Large intestine (tissue), 3 donors: Measurements from ENCODE around the gene HDAC4. TPM values are rescaled to one million over a fixed set of nuclear protein-coding genes. Genes with fewer than 3 reads are reported as not detected.

Experiments used
- DNase-seq, 2 donors: peaks; one replicate each; pipeline versions ENCODE4 v3.0.0 to v3.0.0-alpha.2; 2013
- H3K27ac ChIP-seq: one replicate; pipeline ENCODE4 v1.5.1; 2013; ENCODE audit warnings: low read length
- H3K27me3 ChIP-seq: 2 replicates; pipeline ENCODE4 v1.6.1; 2013; ENCODE audit warnings: low read length; ENCODE audit not compliant: control insufficient read depth, insufficient read depth
- H3K36me3 ChIP-seq: 2 replicates; pipeline ENCODE4 v1.6.1; 2013; ENCODE audit warnings: low read length; ENCODE audit not compliant: control insufficient read depth, insufficient read depth
- H3K4me1 ChIP-seq: one replicate; pipeline ENCODE4 v1.6.1; 2013; ENCODE audit warnings: low read length; ENCODE audit not compliant: control insufficient read depth, insufficient read depth
- H3K4me3 ChIP-seq: one replicate; pipeline ENCODE4 v1.5.1; 2013; ENCODE audit warnings: low read length
- H3K9me3 ChIP-seq: one replicate; pipeline ENCODE4 v1.6.1; 2013; ENCODE audit warnings: mild to moderate bottlenecking, low read depth, low read length, moderate library complexity; ENCODE audit not compliant: control insufficient read depth
- WGBS: methylation state at CpG from one replicate; pipeline ENCODE4 v1.1.5; 2013; ENCODE audit warnings: low lambda C conversion rate; ENCODE audit not compliant: insufficient coverage; 5-methylcytosine and 5-hydroxymethylcytosine counted together
- polyA plus RNA-seq: library from polyadenylated mRNA; unstranded; fragments of 120-200 nt; gene quantifications from one replicate; pipeline ENCODE4 v1.2.1, GENCODE V29; 2013

Gene HDAC4
- polyA plus RNA-seq, 1 donor = 10.7 TPM

DNA sequence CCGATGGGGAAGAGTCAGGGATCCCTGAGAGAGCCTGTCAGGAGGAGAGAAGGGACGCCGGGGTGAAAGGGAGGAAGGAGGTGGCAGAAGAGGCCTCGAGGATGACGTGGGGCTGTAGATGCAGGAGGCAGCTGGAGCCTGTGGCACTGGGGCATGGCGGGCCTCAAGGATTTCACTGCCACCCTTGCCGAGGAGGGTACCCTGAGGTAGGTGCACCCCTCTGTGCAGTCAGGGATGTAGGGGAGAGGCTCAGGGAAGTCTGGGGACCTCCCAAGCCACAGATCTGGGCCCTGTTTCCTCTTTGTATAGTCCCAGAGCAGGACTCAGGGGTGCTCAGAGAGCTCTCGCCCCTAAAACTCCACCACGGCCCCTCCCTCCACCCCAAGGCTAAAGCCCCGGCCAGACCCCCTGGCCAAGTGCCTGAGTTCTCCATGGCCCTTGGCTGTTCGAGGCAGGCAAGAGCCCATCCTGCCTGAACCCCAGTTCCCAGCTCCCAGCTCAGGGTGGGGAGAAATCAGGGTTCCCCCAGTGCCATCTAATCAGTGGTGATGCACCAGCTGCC, 39.0 kb upstream of the HDAC4 start:
- 60% methylated on average over 1 of the region's 11 CpGs for WGBS
- Histone ChIP-seq H3K4me1 (no peaks in the 10 kb centered on the region), H3K36me3 (no peaks in the 10 kb centered on the region), H3K27me3 (peaks cover 60% of the 10 kb centered on the region), H3K4me3 (no peak overlapping the region), H3K9me3 (no peaks in the 10 kb centered on the region), H3K27ac (no peak overlapping the region)
- DNase-seq = no peak

DNA sequence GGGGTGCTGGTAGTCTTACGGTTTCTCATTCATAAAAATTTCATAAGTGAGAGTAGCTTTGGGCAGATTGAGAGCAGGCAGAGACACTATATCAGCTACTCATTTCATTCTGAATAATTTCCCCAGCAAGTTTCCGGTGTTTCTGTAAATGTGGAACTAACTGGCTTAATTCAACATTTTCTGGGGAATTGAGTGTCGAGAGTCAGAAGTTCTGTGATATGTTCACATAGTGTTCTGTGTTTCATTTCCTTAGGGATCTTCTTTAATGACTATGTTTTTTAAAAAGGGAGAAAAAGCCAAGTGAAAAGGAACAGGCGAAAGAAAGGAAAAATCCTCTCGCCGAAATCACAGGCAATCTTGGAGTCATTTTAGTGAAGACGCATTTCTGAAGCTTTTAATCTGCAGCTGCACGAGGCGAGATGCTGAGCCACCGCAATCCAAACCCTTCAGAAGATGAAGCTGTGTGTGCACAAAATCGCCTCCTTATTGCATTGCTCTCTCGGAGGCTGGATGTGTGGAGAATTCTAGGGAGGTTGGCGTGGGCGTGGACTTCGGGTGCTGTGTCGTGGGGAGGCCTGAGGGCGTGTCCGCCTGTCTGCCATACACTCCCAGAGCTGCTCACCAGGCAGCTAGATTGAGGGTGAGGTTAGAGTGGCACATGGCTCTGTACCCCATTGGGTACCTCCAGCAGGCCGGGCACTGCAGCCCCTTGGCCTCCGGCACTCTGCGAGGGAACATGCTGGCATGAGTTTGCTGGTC, 38.4 kb upstream of the HDAC4 start:
- Histone ChIP-seq H3K36me3 (no peaks in the 10 kb centered on the region), H3K4me1 (no peaks in the 10 kb centered on the region), H3K9me3 (no peaks in the 10 kb centered on the region), H3K27me3 (peaks cover 53% of the 10 kb centered on the region), H3K4me3 (no peak overlapping the region), H3K27ac (no peak overlapping the region)
- no peak for DNase-seq
- WGBS = 95% methylated on average over 4 of the region's 21 CpGs

DNA sequence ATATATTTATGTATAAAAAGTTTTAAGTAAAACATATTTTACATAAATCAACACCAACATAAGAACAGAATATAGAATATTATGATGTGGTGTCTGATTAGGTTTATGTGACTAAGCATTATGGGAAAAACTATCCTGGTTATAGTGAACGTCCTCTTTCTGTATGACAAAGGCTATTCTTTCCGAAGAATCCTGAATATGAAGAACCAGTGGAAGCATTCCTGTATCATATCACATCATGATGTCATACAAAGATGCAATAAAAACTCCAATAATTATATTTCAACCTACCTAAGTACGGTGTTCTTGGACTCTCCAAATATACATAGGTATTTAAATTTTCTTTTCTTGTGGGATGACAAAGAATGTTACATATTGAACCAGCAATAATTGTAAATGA, 37.5 kb upstream of the HDAC4 start:
- Histone ChIP-seq H3K4me3 (no peak overlapping the region), H3K36me3 (no peaks in the 10 kb centered on the region), H3K4me1 (no peaks in the 10 kb centered on the region), H3K27me3 (peaks cover 45% of the 10 kb centered on the region), H3K9me3 (no peaks in the 10 kb centered on the region), H3K27ac (no peak overlapping the region)
- 92% methylated on average over 2 of the region's 3 CpGs for WGBS
- DNase-seq = no peak

DNA sequence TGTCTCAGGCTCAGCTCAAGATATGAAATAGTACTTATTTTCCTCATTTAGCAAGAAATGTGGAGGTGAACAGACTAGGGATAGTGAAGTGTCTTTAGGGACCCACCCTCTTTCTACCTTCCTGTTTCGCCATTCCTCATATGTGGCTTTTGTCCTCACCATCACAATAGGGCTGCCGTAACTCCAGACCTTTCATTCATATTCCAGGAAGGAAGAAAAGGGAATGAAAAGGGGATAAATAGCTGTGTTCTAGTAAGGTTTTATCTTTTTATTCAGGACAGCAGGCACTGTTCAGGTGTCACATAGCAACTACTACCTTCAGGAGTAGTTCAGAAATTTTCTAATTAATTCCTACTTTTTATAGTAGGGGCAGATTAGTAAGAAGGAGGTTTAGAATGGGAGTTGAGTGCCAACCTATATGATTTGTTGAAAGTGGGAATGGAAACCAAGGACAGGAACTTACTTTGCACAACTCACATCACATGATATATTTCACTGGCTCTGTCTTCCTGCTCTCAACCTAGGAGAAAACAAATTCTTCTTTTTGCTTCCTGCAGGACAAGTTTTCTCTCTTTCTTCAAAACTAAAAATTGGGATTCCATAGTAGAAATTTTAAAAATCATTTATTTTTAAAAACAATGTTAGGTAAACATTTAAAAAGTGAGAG, 36.0 kb upstream of the HDAC4 start:
- H3K27ac ChIP-seq = no peak overlapping the region
- H3K27me3 ChIP-seq = peaks cover 34% of the 10 kb centered on the region
- no peak overlapping the region for H3K4me3 ChIP-seq
- H3K4me1 ChIP-seq = no peaks in the 10 kb centered on the region
- WGBS = no CpG with 5 or more reads among the region's 2 CpGs
- H3K36me3 ChIP-seq = no peaks in the 10 kb centered on the region
- H3K9me3 ChIP-seq = no peaks in the 10 kb centered on the region
- no peak for DNase-seq

DNA sequence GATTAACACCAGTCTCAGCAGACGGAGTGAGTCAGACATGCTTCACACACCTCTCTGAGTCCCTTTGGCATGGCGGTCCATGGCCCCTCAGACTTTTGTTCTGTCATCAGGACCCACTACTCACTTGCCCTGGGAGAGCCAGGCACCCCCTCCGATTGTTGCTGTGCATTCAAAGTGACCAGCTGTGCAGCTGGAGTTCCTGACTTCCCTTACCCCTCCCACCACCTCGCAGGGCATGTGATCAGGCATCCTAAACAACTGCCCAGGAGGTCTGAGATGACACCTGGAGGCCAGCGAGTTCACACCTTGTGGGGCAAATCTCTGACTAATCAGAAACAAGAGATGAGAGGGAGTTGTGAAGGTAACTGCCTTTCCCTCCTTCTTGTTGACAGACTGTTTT, 35.3 kb upstream of the HDAC4 start:
- no peak for DNase-seq
- Histone ChIP-seq H3K36me3 (no peaks in the 10 kb centered on the region), H3K9me3 (no peaks in the 10 kb centered on the region), H3K4me1 (no peaks in the 10 kb centered on the region), H3K4me3 (no peak overlapping the region), H3K27ac (no peak overlapping the region), H3K27me3 (peaks cover 30% of the 10 kb centered on the region)
- WGBS = no CpG with 5 or more reads among the region's 5 CpGs

DNA sequence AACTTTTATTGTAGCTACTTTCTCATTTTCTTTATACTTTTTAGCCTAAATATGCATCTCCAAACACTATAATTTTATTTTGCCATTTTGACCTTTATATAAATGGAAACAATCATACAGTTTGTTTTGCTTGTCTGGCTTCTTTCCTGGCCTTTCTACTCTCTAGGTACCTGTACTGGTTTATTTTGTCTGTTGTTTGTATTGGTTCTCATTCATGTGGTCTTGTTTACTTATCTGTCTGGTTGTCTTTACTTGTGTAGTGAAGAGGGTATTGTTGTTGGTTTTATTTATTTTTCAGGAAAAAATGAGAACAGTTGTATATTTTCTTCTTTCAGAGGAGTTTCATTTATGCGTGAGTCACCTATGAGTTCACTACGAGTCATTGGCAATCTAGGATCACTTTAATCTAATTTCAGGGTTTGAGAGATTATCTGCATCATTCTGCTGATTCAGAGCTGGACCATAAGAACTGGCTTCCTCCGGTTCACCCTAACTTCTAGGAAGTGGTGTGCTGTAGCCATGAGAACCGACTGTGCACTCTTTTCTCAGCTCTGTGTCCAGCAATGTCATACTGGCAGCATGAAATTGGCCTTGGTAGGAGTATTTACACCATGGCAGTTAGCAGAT, 33.1 kb upstream of the HDAC4 start:
- H3K36me3 ChIP-seq = no peaks in the 10 kb centered on the region
- no peak overlapping the region for H3K4me3 ChIP-seq
- H3K9me3 ChIP-seq = no peaks in the 10 kb centered on the region
- H3K4me1 ChIP-seq = no peaks in the 10 kb centered on the region
- 100% methylated on average over 1 of the region's 4 CpGs for WGBS
- no peak for DNase-seq
- H3K27me3 ChIP-seq = peaks cover 9% of the 10 kb centered on the region
- H3K27ac ChIP-seq = no peak overlapping the region

DNA sequence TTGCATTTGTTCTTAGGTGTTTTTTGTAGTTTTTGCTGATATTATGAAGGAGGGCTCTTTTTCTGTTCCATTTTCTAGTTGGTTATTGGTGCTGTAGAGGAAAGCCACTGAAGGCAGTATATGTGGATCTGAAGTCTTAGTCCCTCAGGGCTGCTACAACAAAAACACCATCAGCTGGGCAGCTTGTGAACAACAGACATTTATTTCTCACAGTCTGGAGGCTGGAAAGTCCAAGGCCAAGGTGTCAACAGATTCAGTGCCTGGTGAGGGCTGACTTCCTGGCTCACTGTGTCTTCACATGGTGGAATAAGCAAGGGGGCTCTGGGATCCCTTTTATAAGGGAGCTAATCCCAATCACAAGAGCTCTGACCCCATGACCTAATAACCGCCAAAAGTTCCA, 31.4 kb upstream of the HDAC4 start:
- no peaks in the 10 kb centered on the region for H3K36me3 ChIP-seq
- no peaks in the 10 kb centered on the region for H3K4me1 ChIP-seq
- DNase-seq = no peak
- peaks cover 7% of the 10 kb centered on the region for H3K27me3 ChIP-seq
- WGBS = no CpG with 5 or more reads among the region's 1 CpG
- H3K4me3 ChIP-seq = no peak overlapping the region
- H3K27ac ChIP-seq = no peak overlapping the region
- H3K9me3 ChIP-seq = no peaks in the 10 kb centered on the region

DNA sequence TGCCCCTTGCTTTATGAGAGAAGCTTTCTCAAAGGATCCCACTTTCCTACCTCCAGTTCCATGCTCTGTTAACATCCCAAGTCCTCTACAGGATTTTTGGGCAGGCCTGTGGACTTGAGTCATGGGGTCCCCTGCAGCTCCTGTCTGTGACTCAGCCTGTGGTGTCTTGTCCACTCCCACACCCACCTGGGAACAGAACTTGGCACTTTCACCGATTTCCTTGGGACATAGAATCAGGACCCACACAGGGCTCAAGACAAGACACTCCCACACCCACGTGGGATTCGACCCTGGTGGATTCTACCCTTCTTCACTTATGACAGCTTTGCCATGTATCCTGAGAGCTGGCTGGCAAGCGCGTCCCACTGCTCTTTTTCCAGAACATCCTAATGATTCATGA, 30.7 kb upstream of the HDAC4 start:
- no peaks in the 10 kb centered on the region for H3K4me1 ChIP-seq
- peaks cover 8% of the 10 kb centered on the region for H3K27me3 ChIP-seq
- H3K27ac ChIP-seq = no peak overlapping the region
- no peaks in the 10 kb centered on the region for H3K9me3 ChIP-seq
- WGBS = no CpG with 5 or more reads among the region's 5 CpGs
- no peak for DNase-seq
- no peaks in the 10 kb centered on the region for H3K36me3 ChIP-seq
- H3K4me3 ChIP-seq = no peak overlapping the region

DNA sequence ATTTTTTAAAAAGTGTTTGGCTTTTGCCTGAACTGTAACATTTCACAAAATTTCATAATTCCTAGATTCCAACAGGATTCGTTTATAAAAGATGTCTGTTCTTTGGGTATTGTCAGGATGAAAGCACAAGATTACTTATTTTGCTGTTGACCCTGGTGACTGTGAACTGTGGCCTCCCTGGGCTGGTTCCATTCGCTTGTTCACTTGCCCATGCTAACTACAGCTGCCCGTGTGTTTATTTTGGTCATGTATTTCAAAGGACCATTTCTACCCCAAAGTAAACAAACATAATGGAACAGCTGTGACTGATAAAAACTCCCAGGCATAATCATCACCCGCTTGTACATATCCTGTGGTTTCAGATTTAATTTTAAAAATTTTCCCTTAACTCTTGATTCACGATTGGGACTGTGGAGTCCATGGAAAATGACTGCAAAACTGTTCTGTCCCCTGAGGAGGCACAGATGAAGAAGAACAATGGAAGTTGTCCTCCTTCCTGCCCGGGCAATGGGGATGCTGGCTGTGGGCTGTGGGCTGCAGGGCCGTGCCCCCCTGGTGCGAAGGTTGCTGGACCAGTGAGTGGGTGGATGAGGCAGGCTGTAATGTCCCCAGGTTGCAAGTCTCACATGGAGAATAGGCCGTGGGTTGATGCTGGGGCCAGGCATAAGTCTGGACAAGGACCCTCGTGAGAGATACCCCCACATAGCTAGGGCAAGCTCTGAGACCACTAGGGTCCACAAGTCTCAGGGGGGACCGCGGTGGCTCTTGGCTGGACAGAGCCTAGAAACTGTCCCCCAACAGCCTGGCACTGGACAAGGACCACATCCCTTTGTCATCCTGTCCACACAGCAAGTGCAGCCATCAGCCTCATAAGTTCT, 28.9 kb upstream of the HDAC4 start:
- Histone ChIP-seq H3K27ac (no peak overlapping the region), H3K9me3 (no peaks in the 10 kb centered on the region), H3K27me3 (peaks cover 10% of the 10 kb centered on the region), H3K4me3 (no peak overlapping the region), H3K4me1 (no peaks in the 10 kb centered on the region), H3K36me3 (no peaks in the 10 kb centered on the region)
- no CpG with 5 or more reads among the region's 12 CpGs for WGBS
- DNase-seq = no peak

DNA sequence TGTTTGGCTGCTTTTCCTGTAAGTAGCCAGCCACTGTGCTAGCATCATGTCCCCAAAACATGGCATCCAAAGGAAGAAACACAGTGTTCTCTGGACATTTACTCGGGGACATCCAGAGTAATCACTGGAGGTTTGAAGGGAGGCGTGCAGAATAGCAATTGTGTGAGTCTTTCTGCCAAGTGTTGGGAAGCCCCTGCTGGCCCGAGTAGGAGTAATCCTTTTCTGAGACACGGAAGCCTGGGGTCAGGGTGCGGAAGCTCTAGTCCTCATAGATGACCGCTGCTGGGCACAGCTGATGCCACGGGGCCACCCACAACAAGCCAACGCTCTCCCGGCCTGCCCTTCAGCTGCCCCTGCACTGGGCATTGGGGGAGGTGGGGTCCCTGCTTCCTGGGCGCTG, 24.8 kb upstream of the HDAC4 start:
- H3K27me3 ChIP-seq = peaks cover 8% of the 10 kb centered on the region
- H3K27ac ChIP-seq = no peak overlapping the region
- H3K36me3 ChIP-seq = no peaks in the 10 kb centered on the region
- H3K9me3 ChIP-seq = no peaks in the 10 kb centered on the region
- H3K4me3 ChIP-seq = no peak overlapping the region
- DNase-seq = no peak
- H3K4me1 ChIP-seq = no peaks in the 10 kb centered on the region
- no CpG with 5 or more reads among the region's 10 CpGs for WGBS
